GM12864 (cell line): ENCODE measurements around the gene HSPA1L.
A peak's percentile ranks its signal among the peaks of the same experiment; 100 is the strongest.
"Not testable (repeated sequence)": the region's sequence is repeated elsewhere in the genome, so short reads cannot be mapped to it uniquely, and the experiment has no call there.

Source experiments
- DNase-seq: peaks from one replicate; pipeline ENCODE4 v3.0.0-alpha.2; 2011; ENCODE audit warnings: low read depth
- H3K4me3 ChIP-seq: 2 replicates; pipeline ENCODE4 v1.5.1; 2011; ENCODE audit warnings: mild to moderate bottlenecking, low read depth, low read length, control low read depth
- CTCF ChIP-seq: IDR thresholded peaks from 2 replicates; pipeline ENCODE4 v1.5.1; 2011; ENCODE audit warnings: low read depth, mild to moderate bottlenecking, moderate library complexity, low read length, control low read depth, inconsistent platforms; ENCODE audit errors: missing control alignments

HSPA1L gene

GRCh38 chr6:31799781-31800180 is 15.3 kb downstream of the HSPA1L start:
- TF ChIP-seq CTCF, result no peak
- no peak for DNase-seq
- H3K4me3 ChIP-seq, result no peak overlapping the region

GRCh38 chr6:31797588-31797987 is 17.5 kb downstream of the HSPA1L start:
- DNase-seq, result no peak
- no peak for TF ChIP-seq CTCF
- H3K4me3 ChIP-seq, result no peak overlapping the region

DNA sequence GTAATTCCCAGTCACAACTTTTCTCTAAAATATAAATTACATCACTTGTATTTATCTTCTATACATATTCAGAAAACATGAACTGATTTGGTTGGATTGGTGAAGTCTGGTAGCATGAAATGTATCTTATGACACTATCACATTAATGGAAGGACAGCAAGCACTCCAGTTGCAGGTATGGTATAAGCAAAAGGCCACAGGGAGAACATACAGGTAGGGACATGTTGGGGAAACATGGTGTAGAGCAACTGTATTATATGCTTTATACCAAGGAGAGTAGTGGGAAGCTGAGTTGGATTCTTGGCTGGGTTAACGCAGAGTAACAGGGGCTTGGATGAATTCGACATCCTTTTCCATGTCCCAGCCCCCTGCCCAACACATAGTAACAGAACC is 18.1 kb downstream of the HSPA1L start:
- TF ChIP-seq CTCF, result no peak
- H3K4me3 ChIP-seq, result no peak overlapping the region
- DNase-seq, result no peak

DNA sequence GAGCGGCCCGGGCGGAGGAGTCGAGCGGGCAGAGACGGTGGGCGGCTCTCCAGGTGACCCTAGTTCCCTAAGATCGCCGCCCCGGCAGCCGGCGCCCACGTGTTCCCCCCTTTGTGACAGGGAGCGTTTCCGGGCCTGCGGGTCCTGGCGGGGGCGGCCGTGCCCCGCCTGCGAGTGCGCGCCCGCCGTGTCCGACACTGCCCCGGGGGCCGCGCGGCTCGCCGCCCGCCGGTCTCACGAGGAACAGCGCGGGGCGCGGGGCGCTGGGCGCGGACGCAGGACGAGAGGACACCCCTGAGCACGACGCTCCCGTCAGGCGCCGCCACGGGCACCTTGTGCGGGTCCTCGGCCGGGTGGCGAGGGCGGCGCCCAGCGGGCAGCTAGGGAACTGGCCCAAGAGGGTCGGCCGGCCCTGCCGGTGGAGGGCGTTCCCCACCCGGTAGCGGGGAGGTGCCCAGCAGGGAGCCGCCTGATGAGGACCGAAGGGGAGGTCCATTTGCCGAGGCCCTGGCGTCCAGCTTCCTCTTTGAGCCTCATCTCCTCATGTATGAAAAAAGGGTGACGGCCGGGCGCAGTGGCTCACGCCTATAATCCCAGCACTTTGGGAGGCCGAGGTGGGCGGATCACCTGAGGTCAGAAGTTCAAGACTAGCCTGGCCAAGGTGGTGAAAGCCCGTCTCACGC is 19.3 kb downstream of the HSPA1L start, which contains the start of gene VARS1:
VARS1 (minus strand) TSS at position 137 of the 683 bp plus-strand sequence. CDS start 535 bp downstream, outside the sequence.
- TF ChIP-seq CTCF, result peak; percentile 84
- H3K4me3 ChIP-seq, result peak within 1 kb of the TSS; percentile 94
- peak; percentile 64 for DNase-seq

DNA sequence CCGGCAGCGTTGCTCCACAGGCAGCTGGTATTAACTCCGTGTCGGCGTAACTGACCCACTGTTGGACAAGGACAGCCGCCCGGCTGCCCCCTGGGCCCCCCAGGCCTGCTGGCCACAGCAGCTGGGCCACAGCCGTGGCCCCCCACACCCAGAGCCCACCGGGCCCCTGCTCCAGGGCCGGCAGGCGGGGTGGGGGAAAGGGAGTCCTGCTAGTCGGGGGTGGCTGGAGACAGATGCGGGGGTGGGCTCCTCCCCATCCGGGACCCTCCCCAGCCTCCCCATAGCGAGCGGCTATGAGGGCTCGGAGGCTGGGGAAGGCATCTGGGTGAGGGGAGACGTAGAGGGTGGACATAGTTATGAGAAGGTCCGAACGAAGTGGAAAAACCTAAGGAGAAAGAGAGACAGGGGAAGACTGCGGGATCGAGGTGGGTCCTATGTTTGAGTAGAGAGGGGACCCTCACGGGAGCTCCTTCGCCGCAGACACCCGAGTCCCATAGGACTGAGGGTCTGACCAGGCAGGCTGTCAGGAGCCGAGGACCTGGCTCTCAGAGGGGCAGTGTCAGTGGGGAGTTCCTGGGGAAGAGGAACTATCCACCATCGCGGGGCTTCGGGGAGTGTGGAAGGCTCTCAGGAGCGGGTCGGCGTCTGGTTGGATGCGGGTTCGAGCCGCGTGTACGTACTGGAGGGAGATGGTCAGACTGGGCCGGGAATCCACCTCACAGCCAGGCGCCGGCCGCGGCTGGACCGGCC is 20.0 kb downstream of the HSPA1L start:
- peak overlapping the region; percentile 94 for H3K4me3 ChIP-seq
- DNase-seq, result no peak
- no peak for TF ChIP-seq CTCF

- peak overlapping the region; percentile 94 for H3K4me3 ChIP-seq
- no peak for DNase-seq
- no peak for TF ChIP-seq CTCF
These were observed 20.7 kb downstream of the HSPA1L start for GRCh38 chr6:31794294-31794865.

DNA sequence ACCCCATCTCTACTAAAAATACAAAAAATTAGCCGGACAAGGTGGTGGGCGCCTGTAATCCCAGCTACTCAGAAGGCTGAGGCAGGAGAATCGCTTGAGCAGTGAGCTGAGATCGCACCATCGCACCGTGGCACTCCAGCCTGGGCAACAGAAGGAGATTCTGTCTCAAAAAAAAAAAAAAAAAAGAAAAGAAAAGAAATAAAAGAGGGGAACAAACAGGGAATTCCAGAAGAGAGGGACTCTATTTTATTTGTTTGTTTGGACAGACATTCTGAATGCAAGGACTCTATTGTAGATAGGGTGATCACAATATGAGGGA is 21.2 kb downstream of the HSPA1L start:
- DNase-seq, result not testable (repeated sequence)
- H3K4me3 ChIP-seq, result peak overlapping the region; percentile 94
